Type B pancreatic cell (in vitro differentiated cells): ENCODE results near the gene SMIM22. TPM values are rescaled to one million over a fixed set of nuclear protein-coding genes. Genes with fewer than 3 reads are reported as not detected.

ENCODE experiments used
- DNase-seq: peaks from one replicate; pipeline ENCODE4 v3.0.0; 2021; ENCODE audit warnings: mixed read lengths; ENCODE audit not compliant: unreplicated experiment; ENCODE audit errors: extremely low spot score
- H3K27ac Mint-ChIP-seq: 2 replicates; pipeline ENCODE4 v1.8.0; 2021; ENCODE audit warnings: mild to moderate bottlenecking, mixed read lengths
- H3K27me3 Mint-ChIP-seq: 2 replicates; pipeline ENCODE4 v1.8.0; 2021; ENCODE audit warnings: mixed read lengths
- H3K36me3 Mint-ChIP-seq: 2 replicates; pipeline ENCODE4 v1.8.0; 2021; ENCODE audit warnings: mixed read lengths
- H3K4me1 Mint-ChIP-seq: one replicate; pipeline ENCODE4 v1.8.0; 2021; ENCODE audit warnings: mixed read lengths; ENCODE audit not compliant: unreplicated experiment
- H3K4me3 Mint-ChIP-seq: 2 replicates; pipeline ENCODE4 v1.8.0; 2021; ENCODE audit warnings: mild to moderate bottlenecking, mixed read lengths
- H3K9me3 Mint-ChIP-seq: 2 replicates; pipeline ENCODE4 v1.8.0; 2021; ENCODE audit warnings: mixed read lengths
- CTCF ChIP-seq: fragments of 200-600 bp; sonication (generic); conservative IDR thresholded peaks from 2 replicates; pipeline ENCODE4 v1.5.0; 2021; ENCODE audit warnings: antibody characterized with exemption, mild to moderate bottlenecking
- total RNA-seq: library from RNA; stranded (reverse); gene quantifications from 2 replicates; pipeline ENCODE4 v1.2.1, GENCODE V29; 2021; ENCODE audit warnings: low replicate concordance

SMIM22 gene
- total RNA-seq, 1 donor from 2014 or later, result 7.8 TPM

GRCh38 chr16:4772351-4772750, 22.8 kb upstream of the SMIM22 start:
- no peak overlapping the region for H3K4me3 Mint-ChIP-seq
- no peaks in the 10 kb centered on the region for H3K27me3 Mint-ChIP-seq
- no peaks in the 10 kb centered on the region for H3K36me3 Mint-ChIP-seq
- H3K4me1 Mint-ChIP-seq, result peaks cover 12% of the 10 kb centered on the region
- no peak for TF ChIP-seq CTCF
- DNase-seq, result no peak
- no peak overlapping the region for H3K27ac Mint-ChIP-seq
- no peaks in the 10 kb centered on the region for H3K9me3 Mint-ChIP-seq

DNA sequence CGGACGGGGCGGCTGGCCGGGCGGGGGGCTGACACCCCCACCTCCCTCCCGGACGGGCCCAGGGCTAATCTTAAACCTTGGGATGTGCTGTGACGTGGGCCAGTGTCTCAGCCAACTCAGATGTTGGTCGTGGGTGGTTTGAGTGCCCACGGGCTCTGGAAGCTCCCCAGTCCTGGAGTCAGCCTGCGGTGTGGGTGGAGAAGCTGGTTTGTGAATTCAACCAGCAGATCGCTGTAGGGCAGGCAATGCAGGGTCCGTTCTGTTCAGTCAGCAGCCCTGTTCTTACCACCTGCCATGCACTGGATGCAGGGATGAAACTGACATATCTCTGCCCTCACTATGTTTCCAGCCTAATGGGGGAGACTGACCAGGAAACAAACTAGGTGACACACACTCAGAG, 20.2 kb upstream of the SMIM22 start:
- Mint-ChIP-seq H3K4me1 (no peaks in the 10 kb centered on the region), H3K27me3 (no peaks in the 10 kb centered on the region), H3K9me3 (no peaks in the 10 kb centered on the region), H3K27ac (no peak overlapping the region), H3K4me3 (no peak overlapping the region), H3K36me3 (no peaks in the 10 kb centered on the region)
- no peak for TF ChIP-seq CTCF
- DNase-seq, result no peak

- H3K9me3 Mint-ChIP-seq, result no peaks in the 10 kb centered on the region
- H3K4me3 Mint-ChIP-seq, result no peak overlapping the region
- no peak overlapping the region for H3K27ac Mint-ChIP-seq
- no peak for TF ChIP-seq CTCF
- no peaks in the 10 kb centered on the region for H3K4me1 Mint-ChIP-seq
- no peak for DNase-seq
- H3K36me3 Mint-ChIP-seq, result no peaks in the 10 kb centered on the region
- H3K27me3 Mint-ChIP-seq, result no peaks in the 10 kb centered on the region
Measured at GRCh38 chr16:4776141-4776705, 18.9 kb upstream of the SMIM22 start.

DNA sequence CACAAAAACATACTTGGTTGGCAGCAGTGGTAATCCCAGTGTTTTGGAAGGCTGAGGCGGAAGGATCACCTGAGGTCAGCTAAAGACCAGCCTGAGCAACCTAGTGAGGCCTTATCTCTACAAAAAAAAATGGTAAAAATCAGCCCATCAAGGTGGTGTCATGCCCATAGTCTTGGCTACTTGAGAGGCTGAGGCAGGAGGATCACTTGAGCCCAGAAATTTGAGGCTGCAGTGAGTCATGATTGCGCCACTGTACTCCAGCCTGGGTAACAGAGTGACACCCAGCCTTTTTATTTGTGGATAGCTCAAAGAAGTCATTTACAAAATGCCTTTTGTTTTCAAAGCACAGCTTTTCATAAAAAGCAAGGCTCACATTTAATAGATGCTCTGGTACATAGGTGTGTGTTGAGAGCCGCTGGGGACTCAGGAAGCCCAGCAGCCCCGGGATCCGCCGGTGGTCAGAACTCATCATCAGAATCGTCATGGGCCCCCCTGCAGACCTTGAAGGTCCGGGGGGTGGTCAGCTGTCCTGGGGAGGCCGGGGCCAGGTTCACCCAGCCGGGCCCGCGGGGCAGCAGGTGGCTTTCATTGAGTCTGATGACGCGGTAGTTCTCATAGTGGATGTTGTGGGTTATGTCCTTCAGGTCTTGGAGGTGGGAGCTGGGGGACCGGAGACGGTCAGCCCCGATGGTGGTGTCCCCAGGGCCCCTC, 17.7 kb upstream of the SMIM22 start:
- Mint-ChIP-seq H3K4me1 (no peaks in the 10 kb centered on the region), H3K27ac (no peak overlapping the region), H3K27me3 (no peaks in the 10 kb centered on the region), H3K36me3 (no peaks in the 10 kb centered on the region), H3K4me3 (no peak overlapping the region), H3K9me3 (no peaks in the 10 kb centered on the region)
- TF ChIP-seq CTCF, result no peak
- no peak for DNase-seq

DNA sequence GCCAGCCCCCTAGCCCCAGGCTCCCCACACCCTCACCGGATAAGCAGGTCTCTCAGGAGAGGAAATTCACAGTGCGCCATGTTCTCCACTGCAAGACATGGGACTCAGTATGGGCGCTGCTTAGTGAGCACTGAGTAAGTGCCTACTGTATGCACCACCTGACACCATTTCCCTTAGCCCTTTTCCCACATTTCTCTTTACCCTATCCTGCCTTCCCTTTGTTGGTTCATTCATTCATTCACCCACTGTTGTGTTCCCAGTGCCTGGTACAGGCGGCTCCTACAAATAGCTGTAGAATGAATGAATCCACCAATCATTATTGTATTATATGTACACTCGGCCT, 17.1 kb upstream of the SMIM22 start:
- Mint-ChIP-seq H3K4me1 (no peaks in the 10 kb centered on the region), H3K27ac (no peak overlapping the region), H3K9me3 (no peaks in the 10 kb centered on the region), H3K4me3 (no peak overlapping the region), H3K36me3 (no peaks in the 10 kb centered on the region), H3K27me3 (no peaks in the 10 kb centered on the region)
- TF ChIP-seq CTCF, result no peak
- no peak for DNase-seq
